HCT116 (cell line): ENCODE data around the gene ELMOD1. TPM values are rescaled to one million over a fixed set of nuclear protein-coding genes. Genes with fewer than 3 reads are reported as not detected.

ENCODE experiments used
- ATAC-seq: fragments of 200-7000 bp; cut with Tn5 transposase; 2 replicates; pipeline ENCODE4 v1.9.1; 2020; ENCODE audit warnings: mild to moderate bottlenecking, moderate library complexity
- BruUV-seq: library from RNA; stranded (reverse); fragments of 400-500 nt; replicated peaks from 2 replicates; lab custom pipeline; 2021; lab: Mats Ljungman, UMichigan
- CTCF ChIA-PET: fragments of 300-600 bp; sonication (Branson Sonifier 250); formaldehyde crosslinking; loops from one replicate; lab custom pipeline; 2021; ENCODE audit warnings: antibody characterized with exemption; lab: Charles Lee
- POLR2A ChIA-PET: fragments of 300-600, 350-600 bp; sonication (Branson Sonifier 250); formaldehyde crosslinking; loops from one replicate; lab custom pipeline; 2021; ENCODE audit warnings: antibody characterized with exemption; lab: Charles Lee
- RAD21 ChIA-PET, 2 experiments: fragments of 300-600 bp; sonication (Branson Sonifier 250); formaldehyde crosslinking; loops; one replicate each; lab custom pipeline; 2023; ENCODE audit warnings: low total read pairs in 2 of 2; ENCODE audit not compliant: uncharacterized antibody in 2 of 2, unreplicated experiment in 2 of 2, low non-redundant PET in 1 of 2; lab: Charles Lee
- DNase-seq: peaks from one replicate; pipeline ENCODE4 v3.0.0-alpha.2; 2010; ENCODE audit warnings: low read depth, low spot score
- H2AFZ ChIP-seq: fragments of 200-600 bp; shearing (Covaris generic), sonication (generic); 2 replicates; pipeline ENCODE4 v1.6.1; 2017; ENCODE audit warnings: low read depth, mixed run types, mixed read lengths, antibody characterized with exemption, low read length; ENCODE audit not compliant: poor library complexity, severe bottlenecking
- H3K27ac ChIP-seq: 2 replicates; pipeline ENCODE4 v1.5.1; 2012; ENCODE audit warnings: low read depth, low read length
- H3K27me3 ChIP-seq: fragments of 200-600 bp; sonication (generic); 2 replicates; pipeline ENCODE4 v1.6.1; 2016; ENCODE audit warnings: mixed run types, low read length, mixed read lengths; ENCODE audit not compliant: insufficient read depth
- H3K36me3 ChIP-seq, 2 experiments: fragments of 200-500 bp in 1 of 2; fragments of 200-600 bp in 1 of 2; sonication (Bioruptor generic) in 1 of 2; sonication (generic) in 1 of 2; 2 replicates each; pipeline versions ENCODE4 v1.5.1 to v1.6.1; 2014 to 2016; ENCODE audit warnings: low read length in 2 of 2, inconsistent platforms in 1 of 2, mixed read lengths in 1 of 2, mixed run types in 1 of 2; ENCODE audit not compliant: insufficient read depth in 2 of 2, control insufficient read depth in 1 of 2
- H3K4me1 ChIP-seq, 2 experiments: fragments of 200-600 bp in 1 of 2; sonication (generic) in 1 of 2; 2 replicates each; pipeline versions ENCODE4 v1.5.1 to v1.6.1; 2012 to 2017; ENCODE audit warnings: low read length in 2 of 2, inconsistent platforms in 1 of 2, mild to moderate bottlenecking in 1 of 2, mixed read lengths in 1 of 2, mixed run types in 1 of 2, moderate library complexity in 1 of 2; ENCODE audit not compliant: insufficient read depth in 2 of 2, control insufficient read depth in 1 of 2
- H3K4me2 ChIP-seq: fragments of 200-600 bp; sonication (generic); 2 replicates; pipeline ENCODE4 v1.6.1; 2017; ENCODE audit warnings: mixed run types, low read length, mixed read lengths
- H3K4me3 ChIP-seq, 2 experiments: fragments of 200-600 bp in 1 of 2; sonication (generic) in 1 of 2; replicated peaks in 1 of 2; 2 replicates each; pipeline ENCODE4 v1.5.1; 2011 to 2016; ENCODE audit warnings: low read length in 2 of 2, control low read depth in 1 of 2, low read depth in 1 of 2, mild to moderate bottlenecking in 1 of 2, mixed read lengths in 1 of 2, mixed run types in 1 of 2
- H3K79me2 ChIP-seq: fragments of 200-600 bp; sonication (generic); 2 replicates; pipeline ENCODE4 v1.6.1; 2017; ENCODE audit warnings: mild to moderate bottlenecking, mixed run types, low read length, moderate library complexity, mixed read lengths; ENCODE audit not compliant: insufficient read depth
- H3K9ac ChIP-seq: fragments of 200-600 bp; sonication (generic); 2 replicates; pipeline ENCODE4 v1.6.1; 2016; ENCODE audit warnings: low read length, mixed read lengths
- H3K9me2 ChIP-seq: fragments of 200-600 bp; sonication (generic), shearing (Covaris generic); 2 replicates; pipeline ENCODE4 v1.6.1; 2017; ENCODE audit warnings: mixed run types, mild to moderate bottlenecking, moderate library complexity; ENCODE audit not compliant: insufficient read depth
- H3K9me3 ChIP-seq, 2 experiments: fragments of 200-500 bp in 1 of 2; fragments of 200-600 bp in 1 of 2; sonication (Bioruptor generic) in 1 of 2; sonication (generic) in 1 of 2; 2 replicates each; pipeline ENCODE4 v1.6.1; 2014 to 2017; ENCODE audit warnings: low read length in 2 of 2, mixed read lengths in 2 of 2, inconsistent platforms in 1 of 2, low read depth in 1 of 2, mild to moderate bottlenecking in 1 of 2, mixed run types in 1 of 2, moderate library complexity in 1 of 2; ENCODE audit not compliant: control insufficient read depth in 1 of 2, insufficient read depth in 1 of 2
- H4K20me1 ChIP-seq: fragments of 200-600 bp; sonication (generic), shearing (Covaris generic); 2 replicates; pipeline ENCODE4 v1.6.1; 2017; ENCODE audit warnings: mixed run types, mild to moderate bottlenecking, moderate library complexity; ENCODE audit not compliant: insufficient read depth
- CBX3 ChIP-seq: IDR thresholded peaks from 2 replicates; pipeline ENCODE4 v1.6.1; 2012; ENCODE audit warnings: low read depth
- EGR1 ChIP-seq: IDR thresholded peaks from 2 replicates; pipeline ENCODE4 v1.6.1; 2012; ENCODE audit warnings: low read depth
- EZH2 ChIP-seq: fragments of 200-600 bp; sonication (generic); IDR thresholded peaks from 2 replicates; pipeline ENCODE4 v1.6.1; 2017; ENCODE audit warnings: antibody characterized with exemption, mixed run types
- JUND ChIP-seq: IDR thresholded peaks from 2 replicates; pipeline ENCODE4 v1.6.1; 2012
- RAD21 ChIP-seq: IDR thresholded peaks from 2 replicates; pipeline ENCODE4 v1.6.1; 2012; ENCODE audit warnings: low read depth, mild to moderate bottlenecking
- SRF ChIP-seq: IDR thresholded peaks from 2 replicates; pipeline ENCODE4 v1.6.1; 2012; ENCODE audit warnings: low read depth
- ZFX ChIP-seq: fragments of 450-650 bp; IDR thresholded peaks from 2 replicates; pipeline ENCODE4 v1.6.1; 2017
- ZNF274 ChIP-seq: fragments of 200-500 bp; sonication (Bioruptor generic); IDR thresholded peaks from 2 replicates; pipeline ENCODE4 v1.6.1; 2014; ENCODE audit warnings: mild to moderate bottlenecking, low read depth, low read length, inconsistent platforms
- intact Hi-C: fragments of 100-400 bp; cut with micrococcal nuclease; formaldehyde crosslinking; loops from 2 replicates; pipeline ENCODE4 v1.10.0; 2022
- total RNA-seq: library from RNA; stranded (reverse); gene quantifications from one replicate; pipeline ENCODE4 v1.2.1, GENCODE V29; 2021; ENCODE audit not compliant: unreplicated experiment
- TF ChIP-seq, protein P1 (sequence below): IDR thresholded peaks from 2 replicates; pipeline ENCODE4 v1.6.1; 2012
- TF ChIP-seq, protein P2 (sequence below), 3 experiments: fragments of 200-600 bp in 1 of 3; sonication (generic) in 1 of 3; IDR thresholded peaks in 2 of 3; conservative IDR thresholded peaks in 1 of 3; 2 replicates each; pipeline ENCODE4 v1.5.1; 2012 to 2017; ENCODE audit warnings: low read depth in 2 of 3, low read length in 2 of 3, antibody characterized with exemption in 1 of 3, borderline replicate concordance in 1 of 3, control low read depth in 1 of 3, mild to moderate bottlenecking in 1 of 3, mixed read lengths in 1 of 3, mixed run types in 1 of 3, moderate library complexity in 1 of 3; ENCODE audit not compliant: insufficient read depth in 1 of 3
- TF ChIP-seq, protein P3 (sequence below): IDR thresholded peaks from 2 replicates; pipeline ENCODE4 v1.6.1; 2012
- TF ChIP-seq, protein P4 (sequence below): IDR thresholded peaks from 2 replicates; pipeline ENCODE4 v1.6.1; 2012; ENCODE audit warnings: low read depth
- TF ChIP-seq, protein P5 (sequence below): IDR thresholded peaks from 2 replicates; pipeline ENCODE4 v1.6.1; 2011; ENCODE audit warnings: mild to moderate bottlenecking, low read length, moderate library complexity; ENCODE audit not compliant: insufficient replicate concordance; ENCODE audit errors: extremely low read depth

The ELMOD1 gene
- total RNA-seq, 1 experiment from 2014 or later, result 2.9 TPM

DNA sequence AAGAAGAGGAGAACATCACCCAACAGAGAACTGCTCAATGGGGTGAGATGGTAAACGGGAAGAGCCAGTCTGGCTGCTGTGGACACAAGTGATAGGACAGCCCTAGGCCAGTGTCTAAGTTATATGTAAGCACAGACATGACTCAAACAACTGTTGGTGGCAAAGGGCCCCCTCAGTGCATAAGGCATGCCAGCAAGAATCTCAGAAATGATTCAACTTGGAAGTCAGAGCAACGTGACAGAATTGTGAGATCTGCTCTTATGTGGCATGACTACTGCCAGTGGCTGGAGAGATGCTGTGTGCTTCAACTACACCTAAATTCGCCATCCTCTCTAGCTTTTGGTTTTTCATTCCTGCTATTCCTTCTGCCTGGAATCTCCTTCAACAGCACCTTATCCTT lies 113.5 kb downstream of the ELMOD1 start:
- RAD21 ChIA-PET, result no interaction called here
- Histone ChIP-seq H3K79me2 (no peaks in the 10 kb centered on the region), H3K9me2 (no peaks in the 10 kb centered on the region), H3K27me3 (no peaks in the 10 kb centered on the region), H4K20me1 (no peaks in the 10 kb centered on the region), H3K4me1 (peaks cover 0 to 5% of the 10 kb centered on the region in 2 experiments; a peak in 1 of 4 replicates), H3K9ac (no peak overlapping the region), H3K4me2 (no peak overlapping the region), H3K27ac (no peak overlapping the region), H3K4me3 (no peak overlapping the region), H3K9me3 (no peaks in the 10 kb centered on the region), H3K36me3 (no peaks in the 10 kb centered on the region), H2AFZ (no peak overlapping the region)
- TF ChIP-seq, protein P1, sequence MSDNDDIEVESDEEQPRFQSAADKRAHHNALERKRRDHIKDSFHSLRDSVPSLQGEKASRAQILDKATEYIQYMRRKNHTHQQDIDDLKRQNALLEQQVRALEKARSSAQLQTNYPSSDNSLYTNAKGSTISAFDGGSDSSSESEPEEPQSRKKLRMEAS, result no peak
- TF ChIP-seq RAD21, result no peak
- TF ChIP-seq, protein P2, sequence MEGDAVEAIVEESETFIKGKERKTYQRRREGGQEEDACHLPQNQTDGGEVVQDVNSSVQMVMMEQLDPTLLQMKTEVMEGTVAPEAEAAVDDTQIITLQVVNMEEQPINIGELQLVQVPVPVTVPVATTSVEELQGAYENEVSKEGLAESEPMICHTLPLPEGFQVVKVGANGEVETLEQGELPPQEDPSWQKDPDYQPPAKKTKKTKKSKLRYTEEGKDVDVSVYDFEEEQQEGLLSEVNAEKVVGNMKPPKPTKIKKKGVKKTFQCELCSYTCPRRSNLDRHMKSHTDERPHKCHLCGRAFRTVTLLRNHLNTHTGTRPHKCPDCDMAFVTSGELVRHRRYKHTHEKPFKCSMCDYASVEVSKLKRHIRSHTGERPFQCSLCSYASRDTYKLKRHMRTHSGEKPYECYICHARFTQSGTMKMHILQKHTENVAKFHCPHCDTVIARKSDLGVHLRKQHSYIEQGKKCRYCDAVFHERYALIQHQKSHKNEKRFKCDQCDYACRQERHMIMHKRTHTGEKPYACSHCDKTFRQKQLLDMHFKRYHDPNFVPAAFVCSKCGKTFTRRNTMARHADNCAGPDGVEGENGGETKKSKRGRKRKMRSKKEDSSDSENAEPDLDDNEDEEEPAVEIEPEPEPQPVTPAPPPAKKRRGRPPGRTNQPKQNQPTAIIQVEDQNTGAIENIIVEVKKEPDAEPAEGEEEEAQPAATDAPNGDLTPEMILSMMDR (IDR thresholded peaks at IDR 0.05 in 2 of 3, conservative IDR thresholded peaks at IDR 0.05 in 1 of 3; ENCODE audit: borderline replicate concordance in 1 of 3, insufficient read depth in 1 of 3, low read depth in 2 of 3, low read length in 2 of 3), result no peak
- TF ChIP-seq EZH2, result no peak
- no peak for ATAC-seq
- no TSS peak for BruUV-seq
- CTCF ChIA-PET, result no interaction called here
- POLR2A ChIA-PET, result no interaction called here
- intact Hi-C loops, result no loop called here
- no peak for DNase-seq

DNA sequence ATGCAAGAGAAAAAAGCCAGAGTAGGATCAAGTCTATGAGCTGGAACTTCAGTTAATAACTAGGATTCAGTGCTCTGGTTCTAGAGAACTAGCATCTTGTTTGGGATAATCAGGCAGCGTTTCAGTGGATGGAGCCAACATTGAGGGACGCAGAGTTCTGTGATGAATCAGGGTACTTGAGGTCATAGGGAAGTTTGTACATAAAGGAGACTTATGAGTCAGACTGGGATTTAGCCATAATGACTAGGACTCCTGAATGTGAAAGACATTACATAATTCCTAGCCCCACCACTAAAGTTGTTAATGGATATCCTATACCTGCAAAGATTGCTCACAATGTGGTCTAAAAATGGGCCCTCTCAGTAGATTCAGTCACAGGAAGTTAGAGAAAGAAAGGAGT lies 114.1 kb downstream of the ELMOD1 start:
- H3K9ac ChIP-seq, result no peak overlapping the region
- no peaks in the 10 kb centered on the region for H4K20me1 ChIP-seq
- H3K36me3 ChIP-seq, result no peaks in the 10 kb centered on the region
- H3K9me2 ChIP-seq, result no peaks in the 10 kb centered on the region
- H2AFZ ChIP-seq, result no peak overlapping the region
- peaks cover 0 to 5% of the 10 kb centered on the region in 2 experiments; a peak in 1 of 4 replicates for H3K4me1 ChIP-seq
- ChIA-PET POLR2A (no interaction called here), CTCF (no interaction called here), RAD21 (no interaction called here)
- ATAC-seq, result no peak
- no peaks in the 10 kb centered on the region for H3K27me3 ChIP-seq
- H3K4me2 ChIP-seq, result no peak overlapping the region
- H3K4me3 ChIP-seq, result no peak overlapping the region
- intact Hi-C loops, result no loop called here
- no peak for DNase-seq
- no peaks in the 10 kb centered on the region for H3K79me2 ChIP-seq
- no TSS peak for BruUV-seq
- H3K9me3 ChIP-seq, result no peaks in the 10 kb centered on the region
- no peak overlapping the region for H3K27ac ChIP-seq
- TF ChIP-seq, protein P3, sequence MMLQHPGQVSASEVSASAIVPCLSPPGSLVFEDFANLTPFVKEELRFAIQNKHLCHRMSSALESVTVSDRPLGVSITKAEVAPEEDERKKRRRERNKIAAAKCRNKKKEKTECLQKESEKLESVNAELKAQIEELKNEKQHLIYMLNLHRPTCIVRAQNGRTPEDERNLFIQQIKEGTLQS, result no peak
- TF ChIP-seq JUND (no peak), ZNF274 (no peak), EGR1 (no peak), CBX3 (no peak), SRF (no peak), ZFX (no peak)
- TF ChIP-seq, protein P4, sequence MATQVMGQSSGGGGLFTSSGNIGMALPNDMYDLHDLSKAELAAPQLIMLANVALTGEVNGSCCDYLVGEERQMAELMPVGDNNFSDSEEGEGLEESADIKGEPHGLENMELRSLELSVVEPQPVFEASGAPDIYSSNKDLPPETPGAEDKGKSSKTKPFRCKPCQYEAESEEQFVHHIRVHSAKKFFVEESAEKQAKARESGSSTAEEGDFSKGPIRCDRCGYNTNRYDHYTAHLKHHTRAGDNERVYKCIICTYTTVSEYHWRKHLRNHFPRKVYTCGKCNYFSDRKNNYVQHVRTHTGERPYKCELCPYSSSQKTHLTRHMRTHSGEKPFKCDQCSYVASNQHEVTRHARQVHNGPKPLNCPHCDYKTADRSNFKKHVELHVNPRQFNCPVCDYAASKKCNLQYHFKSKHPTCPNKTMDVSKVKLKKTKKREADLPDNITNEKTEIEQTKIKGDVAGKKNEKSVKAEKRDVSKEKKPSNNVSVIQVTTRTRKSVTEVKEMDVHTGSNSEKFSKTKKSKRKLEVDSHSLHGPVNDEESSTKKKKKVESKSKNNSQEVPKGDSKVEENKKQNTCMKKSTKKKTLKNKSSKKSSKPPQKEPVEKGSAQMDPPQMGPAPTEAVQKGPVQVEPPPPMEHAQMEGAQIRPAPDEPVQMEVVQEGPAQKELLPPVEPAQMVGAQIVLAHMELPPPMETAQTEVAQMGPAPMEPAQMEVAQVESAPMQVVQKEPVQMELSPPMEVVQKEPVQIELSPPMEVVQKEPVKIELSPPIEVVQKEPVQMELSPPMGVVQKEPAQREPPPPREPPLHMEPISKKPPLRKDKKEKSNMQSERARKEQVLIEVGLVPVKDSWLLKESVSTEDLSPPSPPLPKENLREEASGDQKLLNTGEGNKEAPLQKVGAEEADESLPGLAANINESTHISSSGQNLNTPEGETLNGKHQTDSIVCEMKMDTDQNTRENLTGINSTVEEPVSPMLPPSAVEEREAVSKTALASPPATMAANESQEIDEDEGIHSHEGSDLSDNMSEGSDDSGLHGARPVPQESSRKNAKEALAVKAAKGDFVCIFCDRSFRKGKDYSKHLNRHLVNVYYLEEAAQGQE, result no peak
- TF ChIP-seq, protein P5, sequence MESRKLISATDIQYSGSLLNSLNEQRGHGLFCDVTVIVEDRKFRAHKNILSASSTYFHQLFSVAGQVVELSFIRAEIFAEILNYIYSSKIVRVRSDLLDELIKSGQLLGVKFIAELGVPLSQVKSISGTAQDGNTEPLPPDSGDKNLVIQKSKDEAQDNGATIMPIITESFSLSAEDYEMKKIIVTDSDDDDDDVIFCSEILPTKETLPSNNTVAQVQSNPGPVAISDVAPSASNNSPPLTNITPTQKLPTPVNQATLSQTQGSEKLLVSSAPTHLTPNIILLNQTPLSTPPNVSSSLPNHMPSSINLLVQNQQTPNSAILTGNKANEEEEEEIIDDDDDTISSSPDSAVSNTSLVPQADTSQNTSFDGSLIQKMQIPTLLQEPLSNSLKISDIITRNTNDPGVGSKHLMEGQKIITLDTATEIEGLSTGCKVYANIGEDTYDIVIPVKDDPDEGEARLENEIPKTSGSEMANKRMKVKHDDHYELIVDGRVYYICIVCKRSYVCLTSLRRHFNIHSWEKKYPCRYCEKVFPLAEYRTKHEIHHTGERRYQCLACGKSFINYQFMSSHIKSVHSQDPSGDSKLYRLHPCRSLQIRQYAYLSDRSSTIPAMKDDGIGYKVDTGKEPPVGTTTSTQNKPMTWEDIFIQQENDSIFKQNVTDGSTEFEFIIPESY, result no peak
